LNCAP (cell line): ENCODE results near the gene RASGRP3.

Experiments
- TF ChIP-seq, protein P1 (sequence below): fragments of 450-650 bp; IDR thresholded peaks from 2 replicates; pipeline ENCODE4 v1.5.1; 2017; ENCODE audit warnings: mild to moderate bottlenecking

The RASGRP3 gene

DNA sequence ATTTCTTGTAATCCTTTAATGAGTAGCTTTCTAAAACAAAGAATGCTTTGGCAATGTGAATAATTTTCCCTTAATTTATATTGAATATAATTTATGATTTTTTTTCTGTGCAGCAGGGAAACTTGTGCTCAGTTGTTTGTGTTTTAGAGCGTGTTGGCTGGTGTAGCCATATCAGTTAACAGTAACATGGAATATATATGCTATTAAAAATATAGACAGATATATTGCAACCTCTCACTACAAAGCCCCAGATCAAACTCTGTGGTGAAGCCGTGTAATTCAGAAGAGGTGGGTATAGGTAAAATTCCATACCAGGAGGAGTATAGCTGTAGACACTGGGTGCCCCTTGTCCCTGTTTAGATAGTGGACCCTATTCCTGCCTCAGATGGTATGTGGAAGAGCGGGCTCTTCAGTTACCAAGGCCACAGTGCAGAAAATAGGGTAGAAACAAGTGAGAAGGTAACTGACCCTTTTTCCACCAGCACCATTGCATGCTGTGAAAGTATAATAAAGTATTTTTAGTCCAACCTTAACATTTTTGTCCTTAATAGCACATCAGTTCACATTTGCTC, 18.1 kb upstream of the RASGRP3 start:
- TF ChIP-seq, protein P1, sequence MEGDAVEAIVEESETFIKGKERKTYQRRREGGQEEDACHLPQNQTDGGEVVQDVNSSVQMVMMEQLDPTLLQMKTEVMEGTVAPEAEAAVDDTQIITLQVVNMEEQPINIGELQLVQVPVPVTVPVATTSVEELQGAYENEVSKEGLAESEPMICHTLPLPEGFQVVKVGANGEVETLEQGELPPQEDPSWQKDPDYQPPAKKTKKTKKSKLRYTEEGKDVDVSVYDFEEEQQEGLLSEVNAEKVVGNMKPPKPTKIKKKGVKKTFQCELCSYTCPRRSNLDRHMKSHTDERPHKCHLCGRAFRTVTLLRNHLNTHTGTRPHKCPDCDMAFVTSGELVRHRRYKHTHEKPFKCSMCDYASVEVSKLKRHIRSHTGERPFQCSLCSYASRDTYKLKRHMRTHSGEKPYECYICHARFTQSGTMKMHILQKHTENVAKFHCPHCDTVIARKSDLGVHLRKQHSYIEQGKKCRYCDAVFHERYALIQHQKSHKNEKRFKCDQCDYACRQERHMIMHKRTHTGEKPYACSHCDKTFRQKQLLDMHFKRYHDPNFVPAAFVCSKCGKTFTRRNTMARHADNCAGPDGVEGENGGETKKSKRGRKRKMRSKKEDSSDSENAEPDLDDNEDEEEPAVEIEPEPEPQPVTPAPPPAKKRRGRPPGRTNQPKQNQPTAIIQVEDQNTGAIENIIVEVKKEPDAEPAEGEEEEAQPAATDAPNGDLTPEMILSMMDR = no peak

DNA sequence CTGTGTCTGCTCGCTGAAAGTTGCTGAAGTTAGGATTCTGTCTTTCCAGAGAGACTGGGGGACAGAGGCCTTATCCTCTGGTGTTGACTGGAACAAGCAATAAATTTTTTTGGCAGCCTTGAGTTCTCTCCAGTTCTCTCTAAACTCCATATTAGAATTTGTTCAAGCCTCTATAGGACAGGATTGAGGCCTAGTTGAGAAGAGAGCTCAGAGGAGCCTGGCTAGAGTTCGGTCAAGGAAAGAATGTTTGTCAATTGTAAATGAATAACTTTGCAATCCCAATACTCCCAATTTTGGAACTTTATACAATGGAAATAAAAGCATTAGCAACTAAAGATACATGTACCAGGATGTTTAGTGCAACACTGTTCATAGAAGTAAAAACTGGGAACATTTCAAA, 16.7 kb upstream of the RASGRP3 start:
- TF ChIP-seq, protein P1 = no peak

DNA sequence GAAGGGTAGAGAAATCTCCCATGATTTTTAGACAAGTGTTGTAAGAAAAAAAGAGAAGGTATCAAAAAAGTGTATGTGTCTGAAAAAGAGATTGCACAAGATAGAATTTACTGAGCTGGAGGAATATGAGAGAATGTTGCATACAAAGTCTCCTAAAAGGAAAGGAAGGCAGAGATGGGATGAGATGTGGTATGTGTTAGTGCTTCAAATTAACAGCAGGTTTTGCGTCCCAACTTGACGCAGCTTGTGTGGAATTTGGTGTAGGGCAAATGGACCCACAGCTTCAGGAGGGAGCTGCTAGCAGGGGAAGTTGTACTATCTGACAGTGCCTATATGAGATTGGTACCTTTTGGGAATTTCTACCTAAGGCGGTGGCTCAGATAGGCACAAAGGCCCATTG, 9.0 kb upstream of the RASGRP3 start:
- TF ChIP-seq, protein P1 = no peak

DNA sequence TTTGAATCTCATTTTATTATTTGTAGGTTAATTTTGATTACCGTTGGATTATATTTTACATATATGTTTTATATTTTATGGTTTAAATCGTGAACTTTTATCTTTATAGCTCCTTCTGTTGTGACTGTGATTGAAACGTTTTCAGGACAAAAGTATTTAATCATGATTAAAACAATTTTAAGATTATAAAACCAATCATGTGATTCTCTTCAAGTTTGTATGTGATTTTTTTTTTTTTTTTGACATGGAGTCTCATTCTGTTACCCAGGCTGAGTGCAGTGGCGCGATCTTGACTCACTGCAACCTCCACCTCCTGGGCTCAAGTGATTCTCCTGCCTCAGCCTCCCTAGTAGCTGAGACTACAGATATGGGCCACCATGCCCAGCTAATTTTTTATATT, 7.2 kb upstream of the RASGRP3 start:
- TF ChIP-seq, protein P1 = no peak

DNA sequence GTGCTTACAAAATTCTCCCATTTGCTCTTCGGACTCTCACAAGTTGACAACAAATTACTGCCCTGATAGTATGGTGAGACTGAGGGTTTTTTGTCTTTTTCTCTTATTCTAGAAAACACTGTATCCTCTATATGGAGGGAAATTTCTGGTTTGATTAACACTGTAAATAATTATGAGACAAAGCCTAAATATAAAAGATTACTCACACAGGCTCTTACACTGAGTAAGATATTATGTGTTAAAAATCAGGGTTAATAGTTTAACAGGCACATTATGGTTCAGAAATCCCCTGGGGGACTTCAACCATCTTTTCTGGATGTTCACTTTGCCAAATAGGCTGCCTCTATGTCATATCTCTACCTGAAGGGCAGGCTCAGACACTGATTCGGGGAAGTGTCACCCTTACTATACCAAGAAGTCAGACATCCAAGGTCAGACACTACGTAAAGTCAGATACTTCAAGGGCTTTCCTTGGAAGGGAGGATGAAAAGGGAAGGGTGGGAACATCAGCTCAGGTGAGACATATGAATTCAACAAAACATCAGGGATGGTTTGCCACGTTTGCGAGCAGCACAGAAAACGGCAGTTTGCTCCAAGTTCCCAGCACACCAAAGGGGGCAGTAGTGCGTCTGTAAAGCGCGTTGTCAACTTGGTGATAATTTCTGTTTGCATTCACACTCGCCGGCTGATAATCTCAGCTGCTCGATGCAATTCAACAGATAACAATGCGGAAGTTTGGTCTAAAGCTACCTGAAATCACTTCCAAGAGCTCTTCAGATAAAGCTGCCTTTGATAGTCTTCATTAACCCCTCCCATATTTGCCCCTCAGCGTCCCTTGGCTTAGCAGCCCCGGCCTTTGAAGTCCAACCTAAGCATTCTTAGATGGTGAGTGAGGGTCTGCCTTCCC, 972 bp upstream of the RASGRP3 start:
- TF ChIP-seq, protein P1 = peak; percentile 69

DNA sequence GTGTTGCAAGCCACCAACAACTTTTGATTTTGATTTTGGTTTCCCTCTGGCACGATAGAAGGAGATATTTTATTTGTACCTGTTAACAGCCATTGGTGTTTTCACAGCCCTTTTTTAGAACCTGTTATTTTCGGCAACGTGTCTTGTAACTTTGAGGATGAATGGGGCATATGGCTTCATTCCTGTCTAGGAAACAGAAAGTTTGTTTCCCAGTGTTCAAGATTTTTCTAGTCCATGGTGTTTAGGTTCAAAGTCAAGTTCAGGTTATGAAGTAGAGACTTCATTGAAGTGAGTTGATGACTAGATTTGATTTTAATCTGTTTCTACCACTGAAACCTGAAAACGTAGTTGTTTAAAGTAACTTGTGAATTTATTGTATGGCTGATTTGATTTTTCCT, 343 bp downstream of the RASGRP3 start:
- TF ChIP-seq, protein P1 = no peak

GRCh38 chr2:33477473-33478468, 1.3 kb downstream of the RASGRP3 start:
- TF ChIP-seq, protein P1 = no peak
